GM18907 (cell line): ENCODE results near the gene ATP2B1.
"Not testable (repeated sequence)": the region's sequence is repeated elsewhere in the genome, so short reads cannot be mapped to it uniquely, and the experiment has no call there.

ENCODE experiments used
- ATAC-seq: cut with Tn5 transposase; IDR thresholded peaks from one replicate; pipeline ENCODE4 v1.9.1; 2021; ENCODE audit warnings: mild to moderate bottlenecking, moderate library complexity; ENCODE audit not compliant: unreplicated experiment

The ATP2B1 gene

GRCh38 chr12:89708565-89709156, at the start of gene ATP2B1:
TSS of gene ATP2B1 (minus strand) at chr12:89708838. CDS start at chr12:89655886, 52,952 bp downstream.
- peak; percentile 66 for ATAC-seq

GRCh38 chr12:89757987-89758386, 49.3 kb upstream of the ATP2B1 start:
- ATAC-seq: not testable (repeated sequence)

- peak; percentile 93 for ATAC-seq
Measured at GRCh38 chr12:89756585-89757398, 48.2 kb upstream of the ATP2B1 start.

GRCh38 chr12:89756194-89756584, 47.6 kb upstream of the ATP2B1 start:
- ATAC-seq: peak; percentile 15

- ATAC-seq: no peak
Measured at GRCh38 chr12:89753997-89754396, 45.4 kb upstream of the ATP2B1 start.

GRCh38 chr12:89752341-89752740, 43.7 kb upstream of the ATP2B1 start:
- peak; percentile 57 for ATAC-seq

GRCh38 chr12:89750389-89751351, 42.0 kb upstream of the ATP2B1 start:
- ATAC-seq: no peak

- ATAC-seq: no peak
Measured at GRCh38 chr12:89748791-89749190, 40.2 kb upstream of the ATP2B1 start.

- ATAC-seq: no peak
Measured at GRCh38 chr12:89745286-89745685, 36.6 kb upstream of the ATP2B1 start.

- no peak for ATAC-seq
Measured at GRCh38 chr12:89742337-89743022, 33.8 kb upstream of the ATP2B1 start.

GRCh38 chr12:89740943-89741342, 32.3 kb upstream of the ATP2B1 start:
- no peak for ATAC-seq

- no peak for ATAC-seq
Measured at GRCh38 chr12:89736995-89737394, 28.4 kb upstream of the ATP2B1 start.

- ATAC-seq: no peak
Measured at GRCh38 chr12:89733579-89734201, 25.1 kb upstream of the ATP2B1 start.

- no peak for ATAC-seq
Measured at GRCh38 chr12:89732522-89732921, 23.9 kb upstream of the ATP2B1 start.

- no peak for ATAC-seq
Measured at GRCh38 chr12:89731614-89732013, 23.0 kb upstream of the ATP2B1 start.

GRCh38 chr12:89731089-89731488, 22.5 kb upstream of the ATP2B1 start:
- no peak for ATAC-seq

- ATAC-seq: no peak
Measured at GRCh38 chr12:89729946-89730459, 21.4 kb upstream of the ATP2B1 start.

- no peak for ATAC-seq
Measured at GRCh38 chr12:89723276-89723675, 14.6 kb upstream of the ATP2B1 start.

- peak; percentile 89 for ATAC-seq
Measured at GRCh38 chr12:89721291-89721987, 12.8 kb upstream of the ATP2B1 start.
